Epidermal melanocyte (primary cell): ENCODE measurements around the gene ETV2.
A peak's percentile ranks its signal among the peaks of the same experiment; 100 is the strongest.
"Not testable (repeated sequence)": the region's sequence is repeated elsewhere in the genome, so short reads cannot be mapped to it uniquely, and the experiment has no call there.

Source experiments
- DNase-seq: peaks from one replicate; pipeline ENCODE4 v3.0.0; 2011; ENCODE audit warnings: low spot score; ENCODE audit not compliant: insufficient read length

ETV2 gene

GRCh38 chr19:35628264-35628564 is 13.3 kb upstream of the ETV2 start:
- DNase-seq, result no peak

- DNase-seq, result peak; percentile 100
Measured at GRCh38 chr19:35628565-35629331, 12.8 kb upstream of the ETV2 start, which contains the start of gene RBM42. Gene RBM42 (plus strand): TSS chr19:35629036. CDS start chr19:35629154, 118 bp downstream.

GRCh38 chr19:35629332-35629633 is 12.3 kb upstream of the ETV2 start:
- DNase-seq, result no peak

- DNase-seq, result no peak
Measured at GRCh38 chr19:35633727-35634440, 7.7 kb upstream of the ETV2 start.

- DNase-seq, result no peak
Measured at GRCh38 chr19:35636651-35637050, 4.9 kb upstream of the ETV2 start.

- no peak for DNase-seq
Measured at GRCh38 chr19:35637165-35637564, 4.4 kb upstream of the ETV2 start.

- DNase-seq, result no peak
Measured at GRCh38 chr19:35639321-35639639, 2.3 kb upstream of the ETV2 start.

GRCh38 chr19:35639863-35640262 is 1.7 kb upstream of the ETV2 start:
- no peak for DNase-seq

GRCh38 chr19:35642312-35642711 is 767 bp downstream of the ETV2 start:
- DNase-seq, result no peak

- DNase-seq, result no peak
Measured at GRCh38 chr19:35642798-35643254, 1.3 kb downstream of the ETV2 start.

GRCh38 chr19:35643255-35644205 is 2.0 kb downstream of the ETV2 start:
- DNase-seq, result peak; percentile 88

- peak; percentile 97 for DNase-seq
Measured at GRCh38 chr19:35644206-35644986, 2.9 kb downstream of the ETV2 start.

- peak; percentile 53 for DNase-seq
Measured at GRCh38 chr19:35644987-35645679, 3.6 kb downstream of the ETV2 start.

GRCh38 chr19:35645680-35646511 is 4.4 kb downstream of the ETV2 start:
- no peak for DNase-seq

- DNase-seq, result peak; percentile 98
Measured at GRCh38 chr19:35648017-35648961, 6.7 kb downstream of the ETV2 start, which contains the start of gene COX6B1. Gene COX6B1 (plus strand): TSS chr19:35648323. CDS start chr19:35651244, 2,921 bp downstream.

- DNase-seq, result no peak
Measured at GRCh38 chr19:35650581-35650980, 9.0 kb downstream of the ETV2 start.

GRCh38 chr19:35654828-35655227 is 13.3 kb downstream of the ETV2 start:
- not testable (repeated sequence) for DNase-seq

GRCh38 chr19:35655600-35655999 is 14.1 kb downstream of the ETV2 start:
- DNase-seq, result no peak
